Kidney epithelial cell (primary cell): ENCODE measurements around the gene PSMB2. TPM values are rescaled to one million over a fixed set of nuclear protein-coding genes. Genes with fewer than 3 reads are reported as not detected.

Experiments
- DNase-seq: peaks from one replicate; pipeline ENCODE4 v3.0.0-alpha.2; 2010; ENCODE audit warnings: low read depth
- H3K27me3 ChIP-seq: 2 replicates; pipeline ENCODE4 v1.6.0; 2011; ENCODE audit warnings: low read length; ENCODE audit not compliant: control insufficient read depth, insufficient read depth
- H3K36me3 ChIP-seq: 2 replicates; pipeline ENCODE4 v1.5.1; 2011; ENCODE audit warnings: low read length; ENCODE audit not compliant: control insufficient read depth, insufficient read depth
- H3K4me3 ChIP-seq: 2 replicates; pipeline ENCODE4 v1.5.1; 2011; ENCODE audit warnings: low read depth, mild to moderate bottlenecking, control low read depth, low read length
- CTCF ChIP-seq: IDR thresholded peaks from 2 replicates; pipeline ENCODE4 v1.5.1; 2011; ENCODE audit warnings: mild to moderate bottlenecking, moderate library complexity, low read length, control low read depth, inconsistent platforms; ENCODE audit not compliant: insufficient read depth, poor library complexity, severe bottlenecking
- total RNA-seq: library from RNA; depleted of rRNA; stranded (reverse); fragments of >200 nt; gene quantifications from 2 replicates; pipeline ENCODE4 v1.2.3, GENCODE V29; 2015

The PSMB2 gene
- total RNA-seq, 1 donor from 2014 or later, result 75.4 TPM

- H3K36me3 ChIP-seq, result peaks cover 1% of the 10 kb centered on the region
- TF ChIP-seq CTCF, result no peak
- H3K4me3 ChIP-seq, result no peak overlapping the region
- no peak for DNase-seq
- no peaks in the 10 kb centered on the region for H3K27me3 ChIP-seq
Measured at GRCh38 chr1:35597870-35598269, 43.5 kb downstream of the PSMB2 start.

- no peak for TF ChIP-seq CTCF
- Histone ChIP-seq H3K4me3 (no peak overlapping the region), H3K36me3 (peaks cover 1% of the 10 kb centered on the region), H3K27me3 (no peaks in the 10 kb centered on the region)
- no peak for DNase-seq
Measured at GRCh38 chr1:35595684-35596083, 45.6 kb downstream of the PSMB2 start.

- no peak for DNase-seq
- TF ChIP-seq CTCF, result no peak
- Histone ChIP-seq H3K4me3 (no peak overlapping the region), H3K36me3 (peaks cover 1% of the 10 kb centered on the region), H3K27me3 (no peaks in the 10 kb centered on the region)
Measured at GRCh38 chr1:35594005-35594760, 47.1 kb downstream of the PSMB2 start.

GRCh38 chr1:35592991-35593769 lies 48.1 kb downstream of the PSMB2 start:
- Histone ChIP-seq H3K36me3 (peaks cover 1% of the 10 kb centered on the region), H3K27me3 (no peaks in the 10 kb centered on the region), H3K4me3 (no peak overlapping the region)
- no peak for TF ChIP-seq CTCF
- no peak for DNase-seq

GRCh38 chr1:35591211-35591610 lies 50.1 kb downstream of the PSMB2 start:
- H3K36me3 ChIP-seq, result no peaks in the 10 kb centered on the region
- no peak for DNase-seq
- no peak for TF ChIP-seq CTCF
- no peaks in the 10 kb centered on the region for H3K27me3 ChIP-seq
- no peak overlapping the region for H3K4me3 ChIP-seq
